K562 (cell line): ENCODE data around the gene RCOR2. TPM values are rescaled to one million over a fixed set of nuclear protein-coding genes. Genes with fewer than 3 reads are reported as not detected.

Experiments
- ATAC-seq: fragments of 200-7000 bp; cut with Tn5 transposase; 3 replicates; pipeline ENCODE4 v1.9.1; 2020; ENCODE audit warnings: moderate library complexity
- BruUV-seq: library from RNA; stranded (reverse); fragments of 400-500 nt; replicated peaks from 2 replicates; lab custom pipeline; 2021; lab: Mats Ljungman, UMichigan
- CTCF ChIA-PET: fragments of 300-600 bp; formaldehyde crosslinking; extraction: SDS; loops from one replicate; lab custom pipeline; 2021; ENCODE audit warnings: low intra/inter-chr PET ratio; lab: Yijun Ruan, JAX
- POLR2A ChIA-PET: fragments of 300-600, 350-650 bp; sonication (Branson Sonifier 250); formaldehyde crosslinking; extraction: SDS; loops from one replicate; lab custom pipeline; 2021; ENCODE audit warnings: antibody characterized with exemption, inconsistent platforms; lab: Yijun Ruan, JAX
- DNase-seq, 4 experiments: peaks; one replicate each; pipeline versions ENCODE4 v3.0.0 to v3.0.0-alpha.2; 2011 to 2018; ENCODE audit warnings: low spot score in 3 of 4, mixed read lengths in 3 of 4; ENCODE audit errors: extremely low read depth in 1 of 4
- FAIRE-seq: peaks from 2 replicates; lab custom pipeline; 2011; peaks lifted over from hg19 to GRCh38; lab: Jason Lieb, UNC
- H2AFZ ChIP-seq: 2 replicates; pipeline ENCODE4 v1.6.0; 2011; ENCODE audit warnings: low read depth, low read length, control low read depth, inconsistent platforms
- H3K27ac ChIP-seq: fragments of 200-600 bp; 3 replicates; pipeline ENCODE4 v1.8.0; 2011; ENCODE audit warnings: low read depth, mild to moderate bottlenecking, control low read depth, inconsistent platforms, low read length, moderate library complexity, mixed read lengths; ENCODE audit errors: extremely low read depth
- H3K27me3 ChIP-seq, 2 experiments: fragments of 300-600 bp in 1 of 2; 2 replicates in 1 of 2; 3 replicates in 1 of 2; pipeline versions ENCODE4 v1.6.0 to v1.8.0; 2011; ENCODE audit warnings: inconsistent platforms in 2 of 2, low read length in 2 of 2, mild to moderate bottlenecking in 1 of 2, mixed read lengths in 1 of 2, moderate library complexity in 1 of 2; ENCODE audit not compliant: control insufficient read depth in 2 of 2, insufficient read depth in 2 of 2
- H3K36me3 ChIP-seq: fragments of 300-600 bp; 3 replicates; pipeline ENCODE4 v1.8.0; 2011; ENCODE audit warnings: mild to moderate bottlenecking, low read length, inconsistent platforms; ENCODE audit not compliant: control insufficient read depth, insufficient read depth
- H3K4me1 ChIP-seq, 2 experiments: fragments of 200-600 bp in 1 of 2; replicated peaks in 1 of 2; 2 replicates in 1 of 2; 3 replicates in 1 of 2; pipeline versions ENCODE4 v1.5.1 to v1.8.0; 2011; ENCODE audit warnings: inconsistent platforms in 2 of 2, low read length in 2 of 2, mild to moderate bottlenecking in 1 of 2, mixed read lengths in 1 of 2, moderate library complexity in 1 of 2; ENCODE audit not compliant: control insufficient read depth in 2 of 2, insufficient read depth in 2 of 2
- H3K4me2 ChIP-seq: 2 replicates; pipeline ENCODE4 v1.6.1; 2011; ENCODE audit warnings: low read length, control low read depth, inconsistent platforms, mixed read lengths; ENCODE audit not compliant: insufficient read depth
- H3K4me3 ChIP-seq: fragments of 200-600 bp; sonication (generic), shearing (Covaris generic); 2 replicates; pipeline ENCODE4 v1.5.1; 2016; ENCODE audit warnings: control low read depth, inconsistent platforms
- H3K79me2 ChIP-seq: fragments of 200-600 bp; 3 replicates; pipeline ENCODE4 v1.8.0; 2011; ENCODE audit warnings: low read length, inconsistent platforms; ENCODE audit not compliant: control insufficient read depth, insufficient read depth
- H3K9ac ChIP-seq, 2 experiments: 2 replicates each; pipeline versions ENCODE4 v1.6.0 to v1.6.1; 2011; ENCODE audit warnings: low read depth in 2 of 2, low read length in 2 of 2, control low read depth in 1 of 2, inconsistent platforms in 1 of 2, mild to moderate bottlenecking in 1 of 2, mixed read lengths in 1 of 2; ENCODE audit not compliant: insufficient read depth in 1 of 2
- H3K9me1 ChIP-seq: one replicate; pipeline ENCODE4 v1.6.0; 2011; ENCODE audit warnings: inconsistent platforms, mild to moderate bottlenecking, low read length, moderate library complexity; ENCODE audit not compliant: control insufficient read depth, insufficient read depth
- H3K9me3 ChIP-seq: replicated peaks from 2 replicates; pipeline ENCODE4 v1.5.1; 2011; ENCODE audit warnings: low read depth, low read length, inconsistent platforms; ENCODE audit not compliant: control insufficient read depth, insufficient read depth
- H4K20me1 ChIP-seq: replicated peaks from 2 replicates; pipeline ENCODE4 v1.6.1; 2011; ENCODE audit warnings: low read length, inconsistent platforms, mixed read lengths; ENCODE audit not compliant: control insufficient read depth, insufficient read depth
- HDGF ChIP-seq: fragments of 450-650 bp; IDR thresholded peaks from 2 replicates; pipeline ENCODE4 v1.6.1; 2016
- ZNF212 ChIP-seq: fragments of 450-650 bp; formaldehyde crosslinking; IDR thresholded peaks from 2 replicates; pipeline ENCODE4 v1.4.0; 2020; ENCODE audit warnings: mild to moderate bottlenecking
- ZNF518B ChIP-seq: fragments of 250-450 bp; sonication (Bioruptor Pico); IDR thresholded peaks from 2 replicates; pipeline ENCODE4 v1.5.0; 2021; ENCODE audit warnings: mild to moderate bottlenecking, moderate library complexity
- ZNF79 ChIP-seq: fragments of 250-450 bp; sonication (Bioruptor Pico); IDR thresholded peaks from 2 replicates; pipeline ENCODE4 v1.4.0; 2020; ENCODE audit warnings: low read depth, mild to moderate bottlenecking, moderate library complexity
- WGBS: fragments of 100-300 bp; shearing (Covaris generic); methylation state at CpG from one replicate; pipeline ENCODE4 v1.1.6; 2016; ENCODE audit warnings: low coverage, mixed read lengths; ENCODE audit not compliant: insufficient coverage; ENCODE audit errors: missing lambda C conversion rate; 5-methylcytosine and 5-hydroxymethylcytosine counted together
- in situ Hi-C: fragments of 300-500 bp; cut with MboI; formaldehyde crosslinking; loops from 4 replicates; pipeline ENCODE4 v1.15.0; 2018; ENCODE audit warnings: inconsistent platforms, mixed read lengths
- intact Hi-C: fragments of 100-400 bp; cut with micrococcal nuclease; formaldehyde crosslinking; loops from 2 replicates; pipeline ENCODE4 v1.14.2; 2022
- polyA plus RNA-seq, 8 experiments: library from polyadenylated mRNA; depleted of rRNA in 4 of 8; stranded (reverse) in 5 of 8; unstranded in 3 of 8; fragments of >200 nt; fragmentation: Nextera tagmentation in 2 of 8; fragmentation: Illumina TruSeq in 1 of 8; extraction: Ambion mirVana in 2 of 8; extraction: Trizol in 1 of 8; gene quantifications; 2 replicates each; pipeline versions ENCODE4 v1.2.1 to v1.2.3, GENCODE V29; 2011 to 2014; ENCODE audit warnings: inconsistent platforms in 1 of 8, missing spikeins in 1 of 8
- total RNA-seq, 7 experiments: library from RNA; depleted of rRNA in 6 of 7; stranded (reverse); fragments of >200 nt in 6 of 7; fragmentation: Illumina TruSeq in 2 of 7; extraction: Trizol in 2 of 7; gene quantifications; 2 replicates each; pipeline versions ENCODE4 v1.2.1 to v1.2.3, GENCODE V29; 2011 to 2021; ENCODE audit warnings: low replicate concordance in 1 of 7
- TF ChIP-seq, protein P1 (sequence below): fragments of 250-450 bp; sonication (Bioruptor Pico); IDR thresholded peaks from 2 replicates; pipeline ENCODE4 v1.9.0; 2021; ENCODE audit warnings: mild to moderate bottlenecking, inconsistent platforms
- TF ChIP-seq, protein P2 (sequence below): conservative IDR thresholded peaks from 2 replicates; pipeline ENCODE4 v1.6.1; 2011; ENCODE audit warnings: low read depth, mild to moderate bottlenecking, low read length; ENCODE audit not compliant: control insufficient read depth

The RCOR2 gene
- total and polyA plus RNA-seq, 9 of the 15 experiments (the other 6 are each of a cell fraction or from before 2014, with no cell fraction given) = 0.04 to 6.5 (median 2.5) TPM; not detected in 1

DNA sequence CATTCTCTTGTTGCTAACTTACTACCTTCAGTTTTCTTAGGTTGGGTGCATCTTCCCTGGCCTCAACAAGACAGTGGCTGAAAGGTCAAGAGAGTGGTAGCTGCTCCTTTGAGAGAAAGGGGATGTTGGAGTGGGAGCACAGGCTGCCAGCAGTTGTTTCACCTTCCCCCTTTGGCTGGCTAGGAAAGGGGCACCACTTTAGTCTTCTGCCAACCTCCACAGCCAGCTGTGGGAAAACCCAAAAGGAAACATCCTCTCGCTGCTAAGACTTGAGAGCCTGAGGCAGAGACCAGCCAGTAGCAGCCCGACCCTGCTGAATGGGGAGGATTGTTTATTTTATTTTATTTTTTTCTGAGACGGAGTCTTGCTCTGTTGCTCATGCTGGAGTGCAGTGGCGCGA lies 43.7 kb downstream of the RCOR2 start (continued):
- TF ChIP-seq, protein P1, sequence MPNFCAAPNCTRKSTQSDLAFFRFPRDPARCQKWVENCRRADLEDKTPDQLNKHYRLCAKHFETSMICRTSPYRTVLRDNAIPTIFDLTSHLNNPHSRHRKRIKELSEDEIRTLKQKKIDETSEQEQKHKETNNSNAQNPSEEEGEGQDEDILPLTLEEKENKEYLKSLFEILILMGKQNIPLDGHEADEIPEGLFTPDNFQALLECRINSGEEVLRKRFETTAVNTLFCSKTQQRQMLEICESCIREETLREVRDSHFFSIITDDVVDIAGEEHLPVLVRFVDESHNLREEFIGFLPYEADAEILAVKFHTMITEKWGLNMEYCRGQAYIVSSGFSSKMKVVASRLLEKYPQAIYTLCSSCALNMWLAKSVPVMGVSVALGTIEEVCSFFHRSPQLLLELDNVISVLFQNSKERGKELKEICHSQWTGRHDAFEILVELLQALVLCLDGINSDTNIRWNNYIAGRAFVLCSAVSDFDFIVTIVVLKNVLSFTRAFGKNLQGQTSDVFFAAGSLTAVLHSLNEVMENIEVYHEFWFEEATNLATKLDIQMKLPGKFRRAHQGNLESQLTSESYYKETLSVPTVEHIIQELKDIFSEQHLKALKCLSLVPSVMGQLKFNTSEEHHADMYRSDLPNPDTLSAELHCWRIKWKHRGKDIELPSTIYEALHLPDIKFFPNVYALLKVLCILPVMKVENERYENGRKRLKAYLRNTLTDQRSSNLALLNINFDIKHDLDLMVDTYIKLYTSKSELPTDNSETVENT (CRISPR knock-in tag) = no peak
- TF ChIP-seq ZNF212 (CRISPR knock-in tag) = no peak
- no peak for TF ChIP-seq HDGF

DNA sequence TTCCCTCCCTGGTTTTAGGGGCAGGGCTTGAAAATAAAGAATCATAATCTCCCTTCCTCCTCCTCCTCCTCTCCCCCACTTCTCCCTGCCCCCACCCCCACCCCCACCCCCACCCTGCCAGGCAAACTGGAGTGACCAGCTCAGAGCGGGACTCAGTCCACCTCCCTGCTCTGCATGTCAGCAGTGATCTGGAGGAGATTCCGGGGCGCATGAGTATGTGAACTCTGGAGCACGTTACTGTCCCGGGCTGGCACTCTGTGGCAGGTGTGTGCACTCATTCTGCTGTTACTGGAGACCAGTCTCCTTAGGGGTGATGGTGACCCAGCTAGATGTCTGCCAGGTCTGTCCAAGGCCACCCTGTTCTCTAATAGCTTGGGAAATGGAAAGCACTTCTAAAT lies 44.2 kb downstream of the RCOR2 start:
- peaks cover 35 to 39% of the 10 kb centered on the region in 2 experiments for H3K4me1 ChIP-seq

More for the DNA sequence above, 44.2 kb downstream of the RCOR2 start:
- FAIRE-seq (no peak), ATAC-seq (no peak), DNase-seq (peak in 2 of 4 experiments; percentile 31 to 38)
- ChIA-PET CTCF (interaction anchor here (1.7 kb wide), 1 partner anchor 35 kb away, joined by 12 read pairs; the partner anchor contains the start of gene MARK2), POLR2A (interaction anchor here (0.6 to 1.8 kb wide), 11 partner anchors 10 to 198 kb away, joined by 3 to 8 read pairs (median 4); no protein-coding TSS in a partner anchor)
- WGBS = 48% methylated on average over 4 of the region's 5 CpGs
- no peaks in the 10 kb centered on the region for H3K9me1 ChIP-seq
- H3K9me3 ChIP-seq = no peaks in the 10 kb centered on the region
- intact Hi-C loops (loop anchor here (1.0 kb wide), 1 partner anchor 35 kb away; no protein-coding TSS in a partner anchor), in situ Hi-C loops (no loop called here)
- H4K20me1 ChIP-seq = peaks cover 5% of the 10 kb centered on the region; the same call in 1 of the 2 replicates
- no peaks in the 10 kb centered on the region for H3K27me3 ChIP-seq
- no peak overlapping the region for H3K4me3 ChIP-seq
- peaks cover 80% of the 10 kb centered on the region for H3K79me2 ChIP-seq
- H2AFZ ChIP-seq = no peak overlapping the region
- peak overlapping the region in 1 of 2 experiments; percentile 86; a peak in 2 of 4 replicates for H3K9ac ChIP-seq
- H3K27ac ChIP-seq = 0 out of 3 replicates have a peak overlapping the region, but pooled peaks have one; percentile 29
- TF ChIP-seq ZNF79 (no peak), ZNF518B (no peak)
- TF ChIP-seq, protein P2, sequence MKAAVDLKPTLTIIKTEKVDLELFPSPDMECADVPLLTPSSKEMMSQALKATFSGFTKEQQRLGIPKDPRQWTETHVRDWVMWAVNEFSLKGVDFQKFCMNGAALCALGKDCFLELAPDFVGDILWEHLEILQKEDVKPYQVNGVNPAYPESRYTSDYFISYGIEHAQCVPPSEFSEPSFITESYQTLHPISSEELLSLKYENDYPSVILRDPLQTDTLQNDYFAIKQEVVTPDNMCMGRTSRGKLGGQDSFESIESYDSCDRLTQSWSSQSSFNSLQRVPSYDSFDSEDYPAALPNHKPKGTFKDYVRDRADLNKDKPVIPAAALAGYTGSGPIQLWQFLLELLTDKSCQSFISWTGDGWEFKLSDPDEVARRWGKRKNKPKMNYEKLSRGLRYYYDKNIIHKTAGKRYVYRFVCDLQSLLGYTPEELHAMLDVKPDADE = no peak
- peak overlapping the region; percentile 87; the same call in 1 of the 2 replicates for H3K4me2 ChIP-seq
- no TSS peak for BruUV-seq
- H3K36me3 ChIP-seq = peaks cover 33% of the 10 kb centered on the region; the same call in 2 of the 3 replicates
